GM03348 (cell line): ENCODE results near the gene DNAH10.
"Not testable (repeated sequence)": the region's sequence is repeated elsewhere in the genome, so short reads cannot be mapped to it uniquely, and the experiment has no call there.

Source experiments
- DNase-seq: peaks from one replicate; pipeline ENCODE4 v3.0.0; 2012; ENCODE audit warnings: low spot score

DNAH10 gene

GRCh38 chr12:123907726-123908476 lies 145.8 kb downstream of the DNAH10 start:
- peak; percentile 57 for DNase-seq

- no peak for DNase-seq
These were observed 147.0 kb downstream of the DNAH10 start for GRCh38 chr12:123908884-123909725.

GRCh38 chr12:123910057-123910456 lies 148.0 kb downstream of the DNAH10 start:
- no peak for DNase-seq

DNA sequence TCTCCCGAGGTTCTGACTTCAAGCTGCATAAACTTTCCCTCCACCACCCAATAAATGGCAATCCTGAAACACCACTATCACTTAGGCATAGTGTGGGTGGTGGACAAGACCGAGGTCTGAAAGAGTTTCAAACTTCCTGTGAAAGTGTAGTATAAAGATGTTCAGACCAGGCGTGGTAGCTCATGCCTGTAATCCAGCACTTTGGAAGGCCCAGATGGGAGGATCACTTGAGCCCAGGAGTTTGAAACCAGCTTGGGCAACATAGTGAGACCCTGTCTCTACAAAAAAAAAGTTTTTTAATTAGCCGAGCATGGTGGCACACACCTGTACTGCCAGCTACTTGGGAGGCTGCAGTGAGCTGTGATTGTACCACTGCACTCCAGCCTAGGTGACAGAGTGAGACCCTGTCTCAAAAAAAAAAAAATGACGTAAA lies 148.7 kb downstream of the DNAH10 start:
- DNase-seq: no peak

DNA sequence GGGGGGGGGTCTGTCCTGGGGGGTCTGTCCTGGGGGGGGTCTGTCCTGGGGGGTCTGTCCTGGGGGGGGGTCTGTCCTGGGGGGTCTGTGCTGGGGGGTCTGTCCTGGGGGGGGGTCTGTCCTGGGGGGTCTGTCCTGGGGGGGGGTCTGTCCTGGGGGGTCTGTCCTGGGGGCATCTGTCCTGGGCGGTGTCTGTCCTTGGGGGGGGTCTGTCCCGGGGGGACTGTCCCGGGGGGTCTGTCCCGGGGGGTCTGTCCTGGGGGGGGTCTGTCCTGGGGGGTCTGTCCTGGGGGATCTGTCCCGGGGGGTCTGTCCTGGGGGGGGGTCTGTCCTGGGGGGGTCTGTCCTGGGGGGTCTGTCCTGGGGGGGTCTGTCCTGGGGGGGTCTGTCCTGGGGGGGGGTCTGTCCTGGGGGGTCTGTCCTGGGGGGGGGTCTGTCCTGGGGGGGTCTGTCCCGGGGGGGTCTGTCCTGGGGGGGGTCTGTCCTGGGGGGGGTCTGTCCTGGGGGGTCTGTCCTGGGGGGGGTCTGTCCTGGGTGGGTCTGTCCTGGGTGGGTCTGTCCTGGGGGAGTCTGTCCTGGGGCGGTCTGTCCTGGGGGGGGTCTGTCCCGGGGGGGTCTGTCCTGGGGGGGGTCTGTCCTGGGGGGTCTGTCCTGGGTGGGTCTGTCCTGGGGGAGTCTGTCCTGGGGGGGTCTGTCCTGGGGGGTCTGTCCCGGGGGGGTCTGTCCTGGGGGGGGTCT lies 149.7 kb downstream of the DNAH10 start:
- not testable (repeated sequence) for DNase-seq

DNA sequence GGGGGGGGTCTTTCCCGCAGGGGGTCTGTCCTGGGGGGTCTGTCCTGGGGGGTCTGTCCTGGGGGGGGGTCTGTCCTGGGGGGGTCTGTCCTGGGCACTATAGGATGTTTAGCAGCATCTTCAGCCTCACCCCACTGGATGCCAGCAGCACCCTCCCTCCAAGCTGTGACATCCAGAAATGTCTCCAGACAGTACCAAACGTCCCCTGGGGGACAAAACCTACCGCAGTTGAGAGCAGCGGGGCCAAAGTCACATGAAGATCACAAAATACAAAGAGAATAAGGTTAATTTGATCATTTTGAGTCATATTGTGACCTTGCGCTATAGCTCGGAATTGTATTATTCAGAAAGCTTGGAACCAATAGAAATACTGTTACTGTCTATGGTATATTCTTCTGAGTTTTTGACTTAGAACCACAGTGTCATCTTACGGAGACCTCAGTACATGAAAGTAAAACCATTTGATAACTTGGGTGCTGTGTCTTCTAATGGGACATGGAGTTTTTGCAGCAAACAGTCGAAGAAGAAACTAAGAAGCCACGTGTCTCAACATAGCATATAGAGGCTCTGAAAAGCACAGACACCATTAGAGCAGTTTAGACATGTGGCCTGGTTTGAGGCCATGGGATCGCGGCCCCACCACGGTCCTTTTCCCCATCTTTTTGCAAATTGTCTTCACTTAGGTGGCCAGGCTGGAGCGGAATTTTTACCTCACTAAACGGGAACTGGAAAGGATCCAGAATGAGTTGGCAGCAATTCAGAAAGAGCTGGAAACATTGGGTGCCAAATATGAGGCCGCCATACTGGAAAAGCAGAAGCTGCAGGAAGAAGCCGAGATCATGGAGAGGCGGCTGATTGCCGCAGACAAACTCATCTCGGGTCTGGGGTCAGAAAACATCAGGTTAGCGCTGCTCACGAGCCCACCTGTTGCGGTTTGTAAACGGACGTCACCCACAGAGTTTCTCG lies 150.6 kb downstream of the DNAH10 start:
- no peak for DNase-seq

DNA sequence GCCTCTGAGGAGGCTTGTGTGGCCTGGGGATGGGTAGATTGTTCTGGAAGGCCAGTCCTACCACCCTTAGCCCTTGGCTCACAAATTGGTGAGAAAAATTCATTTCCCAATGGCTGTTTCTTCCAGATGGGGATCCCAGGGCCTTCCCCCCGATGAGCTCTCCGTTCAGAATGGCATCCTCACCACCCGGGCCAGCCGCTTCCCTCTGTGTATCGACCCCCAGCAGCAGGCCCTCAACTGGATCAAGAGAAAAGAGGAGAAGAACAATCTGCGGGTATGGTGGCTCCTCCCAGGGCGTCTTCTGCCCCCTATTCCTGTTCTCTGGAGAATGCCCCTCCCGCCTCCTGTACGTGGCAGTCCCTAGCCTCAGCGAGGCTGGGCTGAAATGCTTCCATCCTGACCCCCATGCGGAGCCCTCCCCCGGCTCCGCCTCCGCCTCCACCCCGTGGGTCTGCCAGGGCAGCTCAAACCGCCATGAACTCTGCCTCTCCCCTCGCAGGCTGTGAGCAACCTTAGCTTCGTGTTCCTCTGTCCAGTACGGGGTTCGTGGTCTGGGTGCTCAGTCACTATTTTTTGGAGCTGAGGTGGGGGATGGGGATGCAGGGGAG lies 152.7 kb downstream of the DNAH10 start:
- no peak for DNase-seq

DNA sequence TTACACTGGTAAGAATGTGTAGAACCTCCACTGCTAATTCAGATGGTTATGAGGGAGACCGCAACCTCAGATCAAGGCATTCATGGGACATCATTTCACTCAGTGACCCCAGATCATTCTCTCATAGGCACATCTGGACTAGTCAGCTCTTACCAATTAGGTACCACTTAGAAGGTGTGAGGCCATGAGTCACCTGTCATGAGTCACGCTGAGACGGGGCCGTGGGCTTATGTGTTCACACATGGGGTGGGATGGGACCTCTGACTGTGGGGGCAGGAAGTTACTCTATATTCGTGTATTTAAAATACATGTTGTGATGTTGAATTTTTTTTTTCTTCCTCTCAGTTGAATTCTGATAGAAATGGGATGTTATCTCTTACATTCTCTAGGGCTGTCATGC lies 154.6 kb downstream of the DNAH10 start:
- DNase-seq: no peak

GRCh38 chr12:123917337-123917850 lies 155.3 kb downstream of the DNAH10 start:
- DNase-seq: no peak

DNA sequence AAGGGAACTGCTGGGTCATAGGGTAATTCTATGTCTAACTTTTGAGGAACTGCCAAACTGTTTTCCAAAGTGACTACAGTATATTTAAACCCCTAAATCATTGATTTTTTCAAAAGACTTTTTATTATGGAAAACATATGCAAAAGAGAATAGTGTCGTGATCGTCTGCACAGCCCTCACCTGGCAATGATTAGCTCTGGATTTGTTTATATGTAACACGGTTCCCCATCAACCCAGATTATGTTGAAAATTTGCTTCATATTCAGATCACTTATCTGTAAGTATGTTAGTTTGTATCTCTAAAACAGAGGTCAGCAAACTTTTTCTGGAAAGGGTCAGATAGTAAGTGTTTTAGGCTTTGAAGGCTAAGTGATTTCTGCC lies 157.9 kb downstream of the DNAH10 start:
- no peak for DNase-seq

DNA sequence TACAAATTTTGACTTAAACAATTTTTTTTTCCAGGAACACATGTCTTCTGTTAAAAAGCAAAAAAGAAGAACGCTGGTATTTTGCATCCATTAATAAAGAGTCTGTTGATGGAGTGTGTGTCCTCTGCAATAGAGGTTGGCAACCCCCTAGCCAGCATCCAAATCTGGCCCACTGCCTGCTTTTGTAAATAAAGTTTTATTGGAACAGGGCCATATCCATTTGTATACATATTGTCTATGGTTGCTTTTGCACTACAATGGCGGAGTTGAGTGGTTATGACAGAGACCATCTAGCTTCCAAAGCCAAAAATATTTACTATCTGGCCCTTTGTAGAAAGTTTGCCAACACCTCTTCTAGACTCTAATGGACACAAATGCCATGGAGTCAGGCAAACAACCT lies 160.9 kb downstream of the DNAH10 start:
- no peak for DNase-seq

DNA sequence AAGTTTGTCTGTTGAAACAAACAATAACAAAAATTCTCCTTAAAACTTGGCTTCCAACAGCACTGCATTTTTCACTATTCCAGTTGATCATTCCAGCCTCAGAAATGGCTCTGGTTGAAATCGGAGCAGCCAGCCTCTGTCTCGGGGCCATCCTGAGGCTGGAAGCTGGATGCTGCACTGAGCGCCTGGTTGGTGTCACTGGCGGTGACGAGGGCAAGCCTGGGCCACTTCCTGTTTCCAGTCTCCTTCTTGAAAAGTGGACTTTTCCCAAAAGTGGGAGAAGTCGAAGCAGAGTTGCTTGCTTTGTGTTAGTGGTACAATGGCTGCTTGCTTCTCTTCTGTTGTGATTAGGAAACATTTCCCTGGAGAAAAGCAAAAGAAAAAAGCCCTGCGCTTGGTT lies 161.8 kb downstream of the DNAH10 start:
- DNase-seq: no peak

DNA sequence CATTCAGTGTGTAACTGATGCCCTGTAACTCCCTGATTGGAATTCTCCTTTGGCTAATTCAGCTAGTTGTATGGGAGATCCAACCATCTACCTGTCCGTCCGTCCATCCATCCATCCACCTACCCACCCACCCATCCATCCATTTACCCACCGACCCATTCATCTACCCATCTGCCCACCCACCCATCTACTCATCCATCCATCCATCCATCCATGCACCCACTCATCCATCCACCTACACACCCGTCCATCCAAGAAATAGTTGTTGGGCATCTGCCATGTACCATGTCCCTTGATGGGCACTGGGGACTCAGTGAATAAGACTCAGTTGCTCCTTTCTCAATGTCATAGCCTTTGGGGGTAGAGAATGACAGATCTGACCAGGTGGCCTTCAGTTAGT lies 162.4 kb downstream of the DNAH10 start:
- DNase-seq: no peak

DNA sequence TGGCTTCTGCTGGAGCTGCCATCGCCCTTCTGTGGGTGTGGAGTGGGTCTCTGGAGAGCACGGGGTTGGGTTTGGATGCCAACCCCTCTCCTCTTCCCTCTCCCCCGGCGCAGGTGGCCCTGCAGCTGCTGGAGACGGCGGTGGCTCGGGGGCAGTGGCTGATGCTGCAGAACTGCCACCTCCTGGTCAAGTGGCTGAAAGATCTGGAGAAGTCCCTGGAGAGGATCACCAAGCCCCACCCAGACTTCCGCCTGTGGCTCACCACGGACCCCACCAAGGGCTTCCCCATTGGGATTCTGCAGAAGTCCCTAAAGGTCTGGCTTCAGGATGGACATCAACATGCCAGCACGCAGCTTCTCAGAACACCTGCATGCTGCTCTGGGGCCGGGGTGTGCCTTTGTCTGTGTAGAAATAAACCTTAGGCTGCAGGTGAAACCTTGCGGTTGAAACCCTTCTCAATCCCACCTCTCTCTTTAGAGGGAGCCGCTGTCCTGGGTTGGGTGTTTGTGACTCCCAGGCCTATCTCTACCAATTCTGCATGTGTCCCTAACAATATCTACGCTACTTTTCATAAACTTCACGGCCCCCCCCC lies 166.3 kb downstream of the DNAH10 start:
- no peak for DNase-seq

DNA sequence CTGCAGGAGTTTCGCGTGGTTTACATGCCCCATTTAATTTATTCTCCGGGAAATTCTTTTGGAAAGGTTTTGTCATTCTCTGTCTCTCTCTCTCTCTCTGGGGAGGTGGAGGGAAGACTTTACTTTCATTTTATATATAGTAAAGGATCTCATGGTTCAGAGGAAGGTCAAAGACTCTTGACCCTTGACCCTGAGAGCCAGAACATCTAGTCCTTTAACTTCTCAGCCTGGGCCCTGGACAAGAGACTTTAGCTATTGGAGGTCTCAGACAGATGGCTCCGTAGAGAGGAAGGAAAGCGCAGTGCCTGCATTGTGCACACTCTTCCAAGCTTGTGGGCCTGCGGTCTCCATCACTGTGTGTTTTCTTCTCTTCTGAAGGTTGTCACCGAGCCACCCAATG lies 166.8 kb downstream of the DNAH10 start:
- DNase-seq: no peak

DNA sequence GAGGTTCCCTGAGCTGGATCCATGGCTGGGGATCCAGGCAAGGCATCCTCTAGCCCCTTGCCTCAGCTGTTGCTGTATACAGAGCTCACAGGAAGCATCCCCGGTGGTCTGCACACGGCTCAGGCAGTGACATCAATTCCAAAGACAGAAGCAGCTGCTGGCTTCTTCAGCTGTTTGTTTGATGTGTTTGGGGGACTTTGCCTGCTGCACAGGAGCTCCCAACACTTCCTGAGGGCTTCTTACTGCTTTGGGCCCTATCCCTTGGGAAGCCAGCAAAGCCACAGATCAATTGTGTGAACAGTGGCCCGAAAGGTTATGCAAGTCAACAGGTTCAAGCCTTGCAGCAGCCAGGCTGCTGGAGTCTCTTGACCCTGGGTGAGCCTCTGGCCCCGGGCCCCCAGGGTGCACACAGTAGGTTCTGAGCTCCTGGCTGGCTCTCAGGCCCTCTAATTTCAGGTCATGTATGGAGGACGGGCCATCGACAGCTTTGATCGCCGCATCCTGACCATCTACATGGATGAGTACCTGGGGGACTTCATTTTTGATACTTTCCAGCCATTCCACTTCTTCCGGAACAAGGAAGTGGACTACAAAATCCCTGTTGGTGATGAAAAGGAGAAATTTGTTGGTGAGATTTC lies 168.0 kb downstream of the DNAH10 start:
- DNase-seq: no peak

- DNase-seq: no peak
These were observed 169.7 kb downstream of the DNAH10 start for GRCh38 chr12:123931686-123932321.

GRCh38 chr12:123933214-123933613 lies 171.1 kb downstream of the DNAH10 start:
- DNase-seq: no peak

GRCh38 chr12:123934016-123934620 lies 172.0 kb downstream of the DNAH10 start:
- DNase-seq: no peak
